Measurements from ENCODE around the gene TUFT1.
A peak's percentile ranks its signal among the peaks of the same experiment; 100 is the strongest.

The TUFT1 gene

GRCh38 chr1:151512801-151513625 is 27.1 kb upstream of the TUFT1 start:
- H2AFZ ChIP-seq (ENCODE audit: low read depth, low read length), result no peak overlapping the region
- no peak overlapping the region for H3K4me2 ChIP-seq (ENCODE audit: low read length, poor library complexity, severe bottlenecking)
- peaks cover 26% of the 10 kb centered on the region for H3K4me1 ChIP-seq (ENCODE audit: control insufficient read depth, insufficient read depth, low read depth, low read length)
- no peak overlapping the region for H2BK5ac ChIP-seq (ENCODE audit: low read depth, low read length, poor library complexity, severe bottlenecking)
- H2BK12ac ChIP-seq (ENCODE audit: low read length in 2 of 2), result no peak overlapping the region
- no peak overlapping the region for H3K23ac ChIP-seq (ENCODE audit: low read length in 2 of 2)
- H3K27me3 ChIP-seq (ENCODE audit: control insufficient read depth in 1 of 2, insufficient read depth in 1 of 2, low read length in 2 of 2), result peaks cover 11 to 65% of the 10 kb centered on the region in 2 experiments
- no peak overlapping the region for H4K91ac ChIP-seq (ENCODE audit: low read length)
- no peak for DNase-seq
- H2BK120ac ChIP-seq (ENCODE audit: low read depth, low read length), result no peak overlapping the region
- peak overlapping the region; percentile 40 for H2AK5ac ChIP-seq (ENCODE audit: low read length, severe bottlenecking)
- H3K18ac ChIP-seq (ENCODE audit: low read depth in 1 of 2, low read length in 2 of 2), result no peak overlapping the region
- no peaks in the 10 kb centered on the region for H3K79me1 ChIP-seq (replicated peaks; ENCODE audit: low read length, poor library complexity, severe bottlenecking)
- H3K14ac ChIP-seq (ENCODE audit: low read length in 2 of 2), result no peak overlapping the region
- no peak overlapping the region for H3K4me3 ChIP-seq (ENCODE audit: insufficient read depth in 1 of 2, low read depth in 1 of 2, low read length in 2 of 2)
- H3K27ac ChIP-seq (ENCODE audit: low read length, poor library complexity, severe bottlenecking), result no peak overlapping the region
- no peak overlapping the region for H2BK15ac ChIP-seq (ENCODE audit: low read depth, poor library complexity, severe bottlenecking)
- H3K36me3 ChIP-seq (ENCODE audit: control insufficient read depth in 1 of 2, insufficient read depth in 2 of 2, low read depth in 1 of 2, low read length in 2 of 2), result no peaks in the 10 kb centered on the region
- 27% methylated on average over 8 of the region's 8 CpGs for WGBS
- H3K9me3 ChIP-seq (ENCODE audit: control insufficient read depth, low read length), result no peaks in the 10 kb centered on the region
- H3K4ac ChIP-seq (ENCODE audit: low read depth in 1 of 2, low read length in 2 of 2), result no peak overlapping the region
- no peak overlapping the region for H3K9ac ChIP-seq (ENCODE audit: low read length)
- H4K8ac ChIP-seq (ENCODE audit: low read length), result no peak overlapping the region

GRCh38 chr1:151513626-151514121 is 26.4 kb upstream of the TUFT1 start:
- Histone ChIP-seq H2BK15ac (ENCODE audit: low read depth, poor library complexity, severe bottlenecking) (no peak overlapping the region), H3K9me3 (ENCODE audit: control insufficient read depth, low read length) (no peaks in the 10 kb centered on the region), H3K14ac (ENCODE audit: low read length in 2 of 2) (no peak overlapping the region), H3K9ac (ENCODE audit: low read length) (no peak overlapping the region), H3K18ac (ENCODE audit: low read depth in 1 of 2, low read length in 2 of 2) (no peak overlapping the region), H3K79me1 (replicated peaks; ENCODE audit: low read length, poor library complexity, severe bottlenecking) (no peaks in the 10 kb centered on the region), H4K91ac (ENCODE audit: low read length) (no peak overlapping the region), H3K4ac (ENCODE audit: low read depth in 1 of 2, low read length in 2 of 2) (no peak overlapping the region), H2BK12ac (ENCODE audit: low read length in 2 of 2) (no peak overlapping the region), H3K36me3 (ENCODE audit: control insufficient read depth in 1 of 2, insufficient read depth in 2 of 2, low read depth in 1 of 2, low read length in 2 of 2) (no peaks in the 10 kb centered on the region), H2AFZ (ENCODE audit: low read depth, low read length) (no peak overlapping the region), H3K23ac (ENCODE audit: low read length in 2 of 2) (no peak overlapping the region), H3K4me1 (ENCODE audit: control insufficient read depth, insufficient read depth, low read depth, low read length) (peaks cover 26% of the 10 kb centered on the region), H3K4me3 (ENCODE audit: insufficient read depth in 1 of 2, low read depth in 1 of 2, low read length in 2 of 2) (no peak overlapping the region), H4K8ac (ENCODE audit: low read length) (no peak overlapping the region), H3K4me2 (ENCODE audit: low read length, poor library complexity, severe bottlenecking) (no peak overlapping the region), H3K27me3 (ENCODE audit: control insufficient read depth in 1 of 2, insufficient read depth in 1 of 2, low read length in 2 of 2) (peaks cover 11 to 65% of the 10 kb centered on the region in 2 experiments), H2BK5ac (ENCODE audit: low read depth, low read length, poor library complexity, severe bottlenecking) (no peak overlapping the region), H3K27ac (ENCODE audit: low read length, poor library complexity, severe bottlenecking) (no peak overlapping the region), H2BK120ac (ENCODE audit: low read depth, low read length) (no peak overlapping the region), H2AK5ac (ENCODE audit: low read length, severe bottlenecking) (no peak overlapping the region)
- 77% methylated on average over 5 of the region's 6 CpGs for whole genome bisulfite sequencing
- no peak for DNase-seq

- Histone ChIP-seq H3K36me3 (ENCODE audit: control insufficient read depth in 1 of 2, insufficient read depth in 2 of 2, low read depth in 1 of 2, low read length in 2 of 2) (no peaks in the 10 kb centered on the region), H3K4ac (ENCODE audit: low read depth in 1 of 2, low read length in 2 of 2) (no peak overlapping the region), H2AK5ac (ENCODE audit: low read length, severe bottlenecking) (no peak overlapping the region), H3K9me3 (ENCODE audit: control insufficient read depth, low read length) (no peaks in the 10 kb centered on the region), H3K4me2 (ENCODE audit: low read length, poor library complexity, severe bottlenecking) (no peak overlapping the region), H3K14ac (ENCODE audit: low read length in 2 of 2) (no peak overlapping the region), H3K18ac (ENCODE audit: low read depth in 1 of 2, low read length in 2 of 2) (no peak overlapping the region), H3K27ac (ENCODE audit: low read length, poor library complexity, severe bottlenecking) (no peak overlapping the region), H3K23ac (ENCODE audit: low read length in 2 of 2) (no peak overlapping the region), H2AFZ (ENCODE audit: low read depth, low read length) (no peak overlapping the region), H2BK12ac (ENCODE audit: low read length in 2 of 2) (no peak overlapping the region), H3K27me3 (ENCODE audit: control insufficient read depth in 1 of 2, insufficient read depth in 1 of 2, low read length in 2 of 2) (peaks cover 11 to 63% of the 10 kb centered on the region in 2 experiments), H2BK5ac (ENCODE audit: low read depth, low read length, poor library complexity, severe bottlenecking) (no peak overlapping the region), H3K4me1 (ENCODE audit: control insufficient read depth, insufficient read depth, low read depth, low read length) (peaks cover 26% of the 10 kb centered on the region), H4K8ac (ENCODE audit: low read length) (no peak overlapping the region), H2BK120ac (ENCODE audit: low read depth, low read length) (no peak overlapping the region), H4K91ac (ENCODE audit: low read length) (no peak overlapping the region), H3K79me1 (replicated peaks; ENCODE audit: low read length, poor library complexity, severe bottlenecking) (no peaks in the 10 kb centered on the region), H2BK15ac (ENCODE audit: low read depth, poor library complexity, severe bottlenecking) (no peak overlapping the region), H3K4me3 (ENCODE audit: insufficient read depth in 1 of 2, low read depth in 1 of 2, low read length in 2 of 2) (no peak overlapping the region), H3K9ac (ENCODE audit: low read length) (no peak overlapping the region)
- 97% methylated on average over 3 of the region's 4 CpGs for WGBS
- no peak for DNase-seq
These were observed 25.7 kb upstream of the TUFT1 start for GRCh38 chr1:151514366-151514765.

- 90% methylated on average over 3 of the region's 4 CpGs for WGBS
- H3K23ac ChIP-seq (ENCODE audit: low read length in 2 of 2), result no peak overlapping the region
- no peaks in the 10 kb centered on the region for H3K79me1 ChIP-seq (replicated peaks; ENCODE audit: low read length, poor library complexity, severe bottlenecking)
- H4K91ac ChIP-seq (ENCODE audit: low read length), result no peak overlapping the region
- no peak overlapping the region for H3K4me3 ChIP-seq (ENCODE audit: insufficient read depth in 1 of 2, low read depth in 1 of 2, low read length in 2 of 2)
- H3K9me3 ChIP-seq (ENCODE audit: control insufficient read depth, low read length), result no peaks in the 10 kb centered on the region
- no peak overlapping the region for H3K4ac ChIP-seq (ENCODE audit: low read depth in 1 of 2, low read length in 2 of 2)
- no peak overlapping the region for H2BK15ac ChIP-seq (ENCODE audit: low read depth, poor library complexity, severe bottlenecking)
- H3K36me3 ChIP-seq (ENCODE audit: control insufficient read depth in 1 of 2, insufficient read depth in 2 of 2, low read depth in 1 of 2, low read length in 2 of 2), result no peaks in the 10 kb centered on the region
- H3K18ac ChIP-seq (ENCODE audit: low read depth in 1 of 2, low read length in 2 of 2), result no peak overlapping the region
- H2BK120ac ChIP-seq (ENCODE audit: low read depth, low read length), result no peak overlapping the region
- peaks cover 28% of the 10 kb centered on the region for H3K4me1 ChIP-seq (ENCODE audit: control insufficient read depth, insufficient read depth, low read depth, low read length)
- H2AFZ ChIP-seq (ENCODE audit: low read depth, low read length), result no peak overlapping the region
- H4K8ac ChIP-seq (ENCODE audit: low read length), result no peak overlapping the region
- H3K27ac ChIP-seq (ENCODE audit: low read length, poor library complexity, severe bottlenecking), result no peak overlapping the region
- no peak overlapping the region for H2BK5ac ChIP-seq (ENCODE audit: low read depth, low read length, poor library complexity, severe bottlenecking)
- no peak overlapping the region for H3K14ac ChIP-seq (ENCODE audit: low read length in 2 of 2)
- DNase-seq, result no peak
- no peak overlapping the region for H3K4me2 ChIP-seq (ENCODE audit: low read length, poor library complexity, severe bottlenecking)
- H2AK5ac ChIP-seq (ENCODE audit: low read length, severe bottlenecking), result no peak overlapping the region
- H3K9ac ChIP-seq (ENCODE audit: low read length), result no peak overlapping the region
- H3K27me3 ChIP-seq (ENCODE audit: control insufficient read depth in 1 of 2, insufficient read depth in 1 of 2, low read length in 2 of 2), result peaks cover 11 to 57% of the 10 kb centered on the region in 2 experiments
- no peak overlapping the region for H2BK12ac ChIP-seq (ENCODE audit: low read length in 2 of 2)
These were observed 24.8 kb upstream of the TUFT1 start for GRCh38 chr1:151515265-151515664.

Data from mesenchymal stem cell (in vitro differentiated cells and primary cell).